H54 (cell line): ENCODE measurements around the gene OR51G2.

Source experiments
- DNase-seq: peaks from one replicate; pipeline ENCODE4 v3.0.0; 2011; ENCODE audit warnings: low spot score, mixed read lengths; ENCODE audit not compliant: insufficient read length
- FAIRE-seq: peaks from 3 replicates; lab custom pipeline; 2011; peaks lifted over from hg19 to GRCh38; lab: Jason Lieb, UNC
- POLR2A ChIP-seq: IDR thresholded peaks from 2 replicates; pipeline ENCODE4 v1.6.1; 2011; ENCODE audit warnings: low read depth, mild to moderate bottlenecking, low read length

The OR51G2 gene

DNA sequence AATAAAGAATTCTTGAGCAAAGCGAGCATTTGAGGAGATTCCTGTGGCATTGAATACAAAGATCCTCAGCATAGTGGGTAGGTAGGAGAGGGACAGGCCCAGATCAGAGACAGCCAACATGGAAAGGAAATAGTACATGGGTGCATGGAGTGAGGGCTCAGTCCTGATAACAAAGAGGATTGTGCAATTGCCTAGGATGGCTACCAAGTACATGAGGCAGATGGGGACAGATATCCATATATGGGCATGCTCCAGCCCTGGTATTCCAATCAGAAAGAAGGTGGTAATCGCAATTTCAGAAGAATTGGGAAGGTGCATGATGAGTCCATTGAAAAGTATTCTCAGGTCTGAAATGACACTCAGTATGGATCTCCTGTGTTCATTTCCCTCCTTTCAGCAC lies 28.9 kb downstream of the OR51G2 start:
- DNase-seq (no peak), FAIRE-seq (peak; percentile 27)
- TF ChIP-seq POLR2A, result no peak

GRCh38 chr11:4887591-4887990 lies 31.6 kb downstream of the OR51G2 start:
- FAIRE-seq (no peak), DNase-seq (no peak)
- TF ChIP-seq POLR2A, result no peak

GRCh38 chr11:4886186-4886585 lies 33.0 kb downstream of the OR51G2 start:
- FAIRE-seq, result no peak

DNA sequence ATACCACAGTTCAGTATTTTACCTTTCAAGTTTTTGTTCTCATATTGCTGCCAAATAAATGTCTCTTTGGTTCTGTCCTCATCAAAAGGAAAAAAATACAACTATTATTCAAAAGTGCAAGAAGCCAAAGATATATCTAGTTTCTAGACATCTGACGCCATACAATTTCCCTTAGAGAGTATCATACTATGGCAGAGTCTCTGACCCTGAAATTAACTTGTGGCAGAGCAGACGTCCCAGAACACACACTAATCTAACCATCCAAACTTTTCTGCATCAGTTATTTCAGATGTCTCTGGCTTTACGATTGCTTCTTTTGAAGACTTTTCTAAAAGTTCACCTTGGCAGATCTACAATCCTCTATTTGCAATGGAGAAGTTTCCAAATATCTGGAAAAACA lies 34.8 kb downstream of the OR51G2 start:
- DNase-seq (no peak), FAIRE-seq (no peak)
- no peak for TF ChIP-seq POLR2A

More at GRCh38 chr11:4886186-4886585, 33.0 kb downstream of the OR51G2 start:
- no peak for TF ChIP-seq POLR2A
- DNase-seq, result no peak

- DNase-seq (no peak), FAIRE-seq (no peak)
- TF ChIP-seq POLR2A, result no peak
These were observed 36.6 kb downstream of the OR51G2 start for GRCh38 chr11:4882543-4882942.

- no peak for DNase-seq
- TF ChIP-seq POLR2A, result no peak
- FAIRE-seq, result no peak
These were observed 37.2 kb downstream of the OR51G2 start, which contains the start of gene OR51T1 for GRCh38 chr11:4881860-4882500. OR51T1 (plus strand) TSS chr11:4881900; CDS start chr11:4881900, 0 bp downstream.

DNA sequence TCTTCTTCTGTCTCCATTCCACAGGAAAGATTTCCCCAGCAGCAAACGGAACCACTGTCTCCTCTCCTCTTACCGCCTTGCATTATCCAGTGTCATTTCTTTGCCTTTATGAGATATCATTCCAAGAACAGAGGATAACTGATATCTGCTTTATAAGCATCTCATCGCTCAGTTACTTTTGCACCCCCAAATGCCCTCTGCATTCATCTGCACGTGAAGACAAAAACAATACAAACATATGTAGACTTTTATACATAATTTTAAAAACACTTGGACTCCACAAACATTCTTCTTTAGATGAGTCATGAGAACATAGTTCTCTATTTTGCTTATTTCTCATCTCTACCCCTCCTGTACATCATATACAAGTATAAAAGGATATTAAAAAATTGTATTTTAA lies 38.0 kb downstream of the OR51G2 start:
- DNase-seq (no peak), FAIRE-seq (no peak)

DNA sequence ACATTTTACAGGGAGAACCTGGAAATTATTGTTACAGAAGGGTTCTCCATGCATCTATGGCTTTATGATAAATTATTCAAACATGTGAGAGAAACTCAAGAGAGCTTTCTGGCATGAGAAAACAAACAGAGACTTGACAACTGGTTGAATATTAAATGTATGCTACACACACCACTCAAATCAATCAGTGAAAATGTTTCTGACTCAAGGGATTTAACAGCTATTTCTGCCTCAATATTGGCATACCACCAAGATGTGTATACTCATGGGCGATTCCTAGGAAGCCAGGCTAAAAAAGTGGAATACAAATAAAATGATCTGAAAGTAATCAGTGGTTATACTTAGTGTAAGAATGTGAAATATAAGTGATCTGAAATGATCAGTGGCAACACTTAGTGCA lies 53.3 kb downstream of the OR51G2 start:
- TF ChIP-seq POLR2A, result no peak
- DNase-seq (no peak), FAIRE-seq (no peak)

More for the DNA sequence above, 38.0 kb downstream of the OR51G2 start:
- TF ChIP-seq POLR2A, result no peak

DNA sequence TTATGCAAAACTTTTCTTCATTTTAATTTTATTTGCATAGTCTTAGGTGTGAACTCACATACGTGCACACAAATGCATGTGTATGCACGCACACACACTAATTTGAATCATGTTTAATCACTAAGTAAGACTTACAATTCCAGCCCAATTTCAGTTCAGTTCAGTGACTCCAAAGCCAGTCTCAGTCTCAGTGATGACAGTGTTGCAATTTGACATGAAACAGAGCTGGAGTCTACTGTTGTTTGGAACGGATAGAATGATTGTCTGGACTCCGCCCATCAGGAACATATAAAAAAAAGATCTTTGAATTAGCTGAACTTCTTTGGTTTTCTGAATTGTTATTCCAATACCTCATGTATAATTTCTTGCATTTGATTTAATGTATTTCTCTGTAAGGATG lies 55.3 kb downstream of the OR51G2 start:
- TF ChIP-seq POLR2A, result no peak
- DNase-seq (no peak), FAIRE-seq (no peak)
